HFF-Myc (cell line): ENCODE results near the gene SH3BP5.

Experiments used
- DNase-seq: peaks from one replicate; pipeline ENCODE4 v3.0.0-alpha.2; 2011; ENCODE audit warnings: low read depth; ENCODE audit errors: extremely low read depth
- H3K4me3 ChIP-seq: replicated peaks from 2 replicates; pipeline ENCODE4 v1.5.1; 2011; ENCODE audit warnings: low read depth, mild to moderate bottlenecking, control low read depth, low read length
- CTCF ChIP-seq: IDR thresholded peaks from 2 replicates; pipeline ENCODE4 v1.5.1; 2012; ENCODE audit warnings: mild to moderate bottlenecking, low read depth, low read length, control low read depth; ENCODE audit errors: missing control alignments

The SH3BP5 gene

GRCh38 chr3:15266510-15267376, 65.6 kb downstream of the SH3BP5 start:
- no peak for DNase-seq
- no peak for TF ChIP-seq CTCF
- H3K4me3 ChIP-seq = no peak overlapping the region

- DNase-seq = no peak
- no peak overlapping the region for H3K4me3 ChIP-seq
- TF ChIP-seq CTCF = no peak
Measured at GRCh38 chr3:15265655-15266509, 66.5 kb downstream of the SH3BP5 start.

- DNase-seq = no peak
- H3K4me3 ChIP-seq = no peak overlapping the region
- TF ChIP-seq CTCF = no peak
Measured at GRCh38 chr3:15264486-15264885, 67.9 kb downstream of the SH3BP5 start.

GRCh38 chr3:15263926-15264325, 68.5 kb downstream of the SH3BP5 start:
- no peak overlapping the region for H3K4me3 ChIP-seq
- DNase-seq = no peak
- no peak for TF ChIP-seq CTCF

- TF ChIP-seq CTCF = no peak
- H3K4me3 ChIP-seq = no peak overlapping the region
- DNase-seq = no peak
Measured at GRCh38 chr3:15263120-15263519, 69.3 kb downstream of the SH3BP5 start.

- no peak overlapping the region for H3K4me3 ChIP-seq
- DNase-seq = no peak
- no peak for TF ChIP-seq CTCF
Measured at GRCh38 chr3:15262021-15262420, 70.4 kb downstream of the SH3BP5 start.
